ENCODE results near the gene TENT5C.

DNA sequence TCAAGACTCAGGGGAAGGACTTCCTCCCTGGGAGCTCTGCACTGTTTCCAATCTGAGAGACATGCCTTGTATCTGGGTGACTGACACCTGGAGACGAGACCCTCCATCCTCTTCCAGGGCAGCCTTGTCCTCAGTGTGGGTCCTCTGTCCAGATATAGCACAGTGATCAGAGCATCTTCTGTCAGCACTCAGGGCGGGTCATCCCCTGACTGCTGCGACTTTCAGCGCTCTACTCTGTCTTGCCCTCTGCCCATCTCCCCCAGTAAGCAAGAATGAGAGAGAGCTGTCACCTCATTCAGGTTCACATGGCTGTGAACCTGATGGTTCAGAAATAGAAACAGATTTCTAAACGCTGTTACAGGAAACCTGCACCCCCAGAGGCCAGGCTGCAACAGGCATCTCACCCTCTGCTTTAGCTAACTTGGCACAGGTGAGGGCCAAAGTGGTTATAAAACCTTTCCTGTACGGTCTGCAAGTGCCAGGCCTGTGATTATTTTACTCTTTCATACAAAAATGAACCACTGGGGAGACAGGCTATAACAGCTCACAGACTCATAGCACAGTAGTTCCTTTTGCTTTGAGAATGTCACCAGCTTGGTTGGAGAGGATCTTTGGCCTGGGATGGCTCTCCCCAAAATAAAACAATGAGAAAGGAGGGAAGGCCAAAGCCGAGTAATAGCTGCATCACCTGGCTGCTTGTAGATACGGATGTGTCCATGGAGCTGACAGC, 11.4 kb upstream of the TENT5C start:
- TF ChIP-seq, protein P1, sequence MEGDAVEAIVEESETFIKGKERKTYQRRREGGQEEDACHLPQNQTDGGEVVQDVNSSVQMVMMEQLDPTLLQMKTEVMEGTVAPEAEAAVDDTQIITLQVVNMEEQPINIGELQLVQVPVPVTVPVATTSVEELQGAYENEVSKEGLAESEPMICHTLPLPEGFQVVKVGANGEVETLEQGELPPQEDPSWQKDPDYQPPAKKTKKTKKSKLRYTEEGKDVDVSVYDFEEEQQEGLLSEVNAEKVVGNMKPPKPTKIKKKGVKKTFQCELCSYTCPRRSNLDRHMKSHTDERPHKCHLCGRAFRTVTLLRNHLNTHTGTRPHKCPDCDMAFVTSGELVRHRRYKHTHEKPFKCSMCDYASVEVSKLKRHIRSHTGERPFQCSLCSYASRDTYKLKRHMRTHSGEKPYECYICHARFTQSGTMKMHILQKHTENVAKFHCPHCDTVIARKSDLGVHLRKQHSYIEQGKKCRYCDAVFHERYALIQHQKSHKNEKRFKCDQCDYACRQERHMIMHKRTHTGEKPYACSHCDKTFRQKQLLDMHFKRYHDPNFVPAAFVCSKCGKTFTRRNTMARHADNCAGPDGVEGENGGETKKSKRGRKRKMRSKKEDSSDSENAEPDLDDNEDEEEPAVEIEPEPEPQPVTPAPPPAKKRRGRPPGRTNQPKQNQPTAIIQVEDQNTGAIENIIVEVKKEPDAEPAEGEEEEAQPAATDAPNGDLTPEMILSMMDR (IDR thresholded peaks at IDR 0.05; ENCODE audit: low read length): no peak
- no peak for TF ChIP-seq EZH2 (IDR thresholded peaks at IDR 0.05; ENCODE audit: borderline replicate concordance, low read length)

Data from OCI-LY1 (cell line).